HepG2 (cell line): ENCODE measurements around the gene FIZ1. TPM values are rescaled to one million over a fixed set of nuclear protein-coding genes. Genes with fewer than 3 reads are reported as not detected.
A peak's percentile ranks its signal among the peaks of the same experiment; 100 is the strongest.

Source experiments
- CENPX ChIP-seq: sonication (generic); formaldehyde crosslinking; IDR thresholded peaks from 2 replicates; pipeline ENCODE4 v1.9.0; 2021; ENCODE audit warnings: mild to moderate bottlenecking, missing genetic modification reagents, moderate library complexity
- ESRRA ChIP-seq: sonication (generic); formaldehyde crosslinking; IDR thresholded peaks from 2 replicates; pipeline ENCODE4 v1.5.1; 2020; ENCODE audit warnings: mild to moderate bottlenecking, low read depth, missing genetic modification reagents
- JUND ChIP-seq: sonication (generic); formaldehyde crosslinking; IDR thresholded peaks from 2 replicates; pipeline ENCODE4 v1.8.0; 2022; ENCODE audit warnings: mild to moderate bottlenecking, missing genetic modification reagents
- KMT2A ChIP-seq: sonication (generic); formaldehyde crosslinking; IDR thresholded peaks from 2 replicates; pipeline ENCODE4 v1.4.0; 2020; ENCODE audit warnings: missing genetic modification reagents
- MAFK ChIP-seq, 2 experiments: IDR thresholded peaks in 1 of 2; conservative IDR thresholded peaks in 1 of 2; 2 replicates each; pipeline ENCODE4 v1.6.1; 2011; ENCODE audit warnings: improper control_type of control experiment in 2 of 2, low read length in 2 of 2
- MLLT10 ChIP-seq: sonication (generic); formaldehyde crosslinking; IDR thresholded peaks from 2 replicates; pipeline ENCODE4 v1.4.0; 2020; ENCODE audit warnings: missing genetic modification reagents
- NCOA1 ChIP-seq: sonication (generic); formaldehyde crosslinking; IDR thresholded peaks from 2 replicates; pipeline ENCODE4 v1.9.0; 2021; ENCODE audit warnings: missing genetic modification reagents
- NFYC ChIP-seq: IDR thresholded peaks from 2 replicates; pipeline ENCODE4 v1.6.1; 2016; ENCODE audit warnings: missing genetic modification reagents, missing compliant biosample characterization
- REXO4 ChIP-seq: sonication (generic); formaldehyde crosslinking; IDR thresholded peaks from 2 replicates; pipeline ENCODE4 v1.8.0; 2022; ENCODE audit warnings: missing genetic modification reagents, mild to moderate bottlenecking, borderline replicate concordance
- RXRA ChIP-seq: sonication (generic); formaldehyde crosslinking; IDR thresholded peaks from 2 replicates; pipeline ENCODE4 v1.5.1; 2020; ENCODE audit warnings: missing genetic modification reagents
- RXRB ChIP-seq: IDR thresholded peaks from 2 replicates; pipeline ENCODE4 v1.6.1; 2016; ENCODE audit warnings: borderline replicate concordance, missing genetic modification reagents, missing compliant biosample characterization
- SIN3B ChIP-seq: fragments of 150-350 bp; IDR thresholded peaks from 2 replicates; pipeline ENCODE4 v1.6.1; 2014; ENCODE audit warnings: low read length
- SOX6 ChIP-seq, 2 experiments: fragments of 450-650 bp in 1 of 2; sonication (generic) in 1 of 2; formaldehyde crosslinking in 1 of 2; IDR thresholded peaks; 2 replicates each; pipeline versions ENCODE4 v1.4.0 to v1.6.1; 2017 to 2020; ENCODE audit warnings: antibody characterized with exemption in 1 of 2, mild to moderate bottlenecking in 1 of 2, missing genetic modification reagents in 1 of 2
- SPEN ChIP-seq: sonication (generic); formaldehyde crosslinking; IDR thresholded peaks from 2 replicates; pipeline ENCODE4 v1.5.1; 2020; ENCODE audit warnings: low read depth, mild to moderate bottlenecking, missing genetic modification reagents
- TBX2 ChIP-seq: sonication (generic); formaldehyde crosslinking; IDR thresholded peaks from 2 replicates; pipeline ENCODE4 v1.5.0; 2020; ENCODE audit warnings: missing genetic modification reagents, mild to moderate bottlenecking, borderline replicate concordance
- TMF1 ChIP-seq: sonication (generic); formaldehyde crosslinking; IDR thresholded peaks from 2 replicates; pipeline ENCODE4 v1.8.1; 2022; ENCODE audit warnings: low read depth, missing genetic modification reagents
- TP53 ChIP-seq: sonication (generic); formaldehyde crosslinking; conservative IDR thresholded peaks from 2 replicates; pipeline ENCODE4 v1.4.0; 2020; ENCODE audit warnings: missing genetic modification reagents
- ZBTB3 ChIP-seq: sonication (generic); formaldehyde crosslinking; IDR thresholded peaks from 2 replicates; pipeline ENCODE4 v1.4.0; 2020; ENCODE audit warnings: low read depth, mild to moderate bottlenecking, moderate library complexity, missing genetic modification reagents, borderline replicate concordance
- ZNF282 ChIP-seq: fragments of 450-650 bp; IDR thresholded peaks from 2 replicates; pipeline ENCODE4 v1.6.1; 2018; ENCODE audit not compliant: partially characterized antibody
- ZNF317 ChIP-seq: sonication (generic); formaldehyde crosslinking; IDR thresholded peaks from 2 replicates; pipeline ENCODE4 v1.5.0; 2020; ENCODE audit warnings: mild to moderate bottlenecking, missing genetic modification reagents
- ZNF431 ChIP-seq: sonication (generic); formaldehyde crosslinking; IDR thresholded peaks from 2 replicates; pipeline ENCODE4 v1.9.0; 2022; ENCODE audit warnings: missing genetic modification reagents, low read depth, mild to moderate bottlenecking, borderline replicate concordance
- ZNF547 ChIP-seq: sonication (generic); formaldehyde crosslinking; IDR thresholded peaks from 2 replicates; pipeline ENCODE4 v1.5.1; 2020; ENCODE audit warnings: mild to moderate bottlenecking, missing genetic modification reagents
- ZNF670 ChIP-seq: sonication (generic); formaldehyde crosslinking; IDR thresholded peaks from 2 replicates; pipeline ENCODE4 v1.8.0; 2022; ENCODE audit warnings: mild to moderate bottlenecking, missing genetic modification reagents, borderline replicate concordance
- ZNF703 ChIP-seq: sonication (generic); formaldehyde crosslinking; IDR thresholded peaks from 2 replicates; pipeline ENCODE4 v1.5.1; 2020; ENCODE audit warnings: missing genetic modification reagents, mild to moderate bottlenecking, moderate library complexity, borderline replicate concordance
- polyA plus RNA-seq, 8 experiments: library from polyadenylated mRNA; depleted of rRNA in 3 of 8; stranded (reverse) in 7 of 8; unstranded in 1 of 8; fragments of >200 nt; fragmentation: Illumina TruSeq in 4 of 8; extraction: Trizol in 4 of 8; gene quantifications; 2 replicates each; pipeline versions ENCODE4 v1.2.1 to v1.2.3, GENCODE V29; 2011 to 2016; ENCODE audit warnings: low read depth in 4 of 8, missing spikeins in 1 of 8, mixed read lengths in 1 of 8; ENCODE audit not compliant: insufficient read depth in 1 of 8
- total RNA-seq, 5 experiments: library from RNA; depleted of rRNA; stranded (reverse); fragments of >200 nt; fragmentation: Illumina TruSeq; extraction: Trizol; gene quantifications; 2 replicates each; pipeline ENCODE4 v1.2.3, GENCODE V29; 2016; ENCODE audit warnings: low read depth in 1 of 5
- TF ChIP-seq, protein P1 (sequence below): sonication (generic); formaldehyde crosslinking; IDR thresholded peaks from 2 replicates; pipeline ENCODE4 v1.4.0; 2020; ENCODE audit warnings: missing genetic modification reagents
- TF ChIP-seq, protein P2 (sequence below): sonication (generic); formaldehyde crosslinking; IDR thresholded peaks from 2 replicates; pipeline ENCODE4 v1.5.0; 2020; ENCODE audit warnings: missing genetic modification reagents
- TF ChIP-seq, protein P3 (sequence below): sonication (generic); formaldehyde crosslinking; IDR thresholded peaks from 2 replicates; pipeline ENCODE4 v1.4.0; 2020; ENCODE audit warnings: missing genetic modification reagents

FIZ1 gene
- total and polyA plus RNA-seq, 2 of the 13 experiments (the other 11 are each of a cell fraction or from before 2014, with no cell fraction given), result 3.6 to 5.9 TPM

DNA sequence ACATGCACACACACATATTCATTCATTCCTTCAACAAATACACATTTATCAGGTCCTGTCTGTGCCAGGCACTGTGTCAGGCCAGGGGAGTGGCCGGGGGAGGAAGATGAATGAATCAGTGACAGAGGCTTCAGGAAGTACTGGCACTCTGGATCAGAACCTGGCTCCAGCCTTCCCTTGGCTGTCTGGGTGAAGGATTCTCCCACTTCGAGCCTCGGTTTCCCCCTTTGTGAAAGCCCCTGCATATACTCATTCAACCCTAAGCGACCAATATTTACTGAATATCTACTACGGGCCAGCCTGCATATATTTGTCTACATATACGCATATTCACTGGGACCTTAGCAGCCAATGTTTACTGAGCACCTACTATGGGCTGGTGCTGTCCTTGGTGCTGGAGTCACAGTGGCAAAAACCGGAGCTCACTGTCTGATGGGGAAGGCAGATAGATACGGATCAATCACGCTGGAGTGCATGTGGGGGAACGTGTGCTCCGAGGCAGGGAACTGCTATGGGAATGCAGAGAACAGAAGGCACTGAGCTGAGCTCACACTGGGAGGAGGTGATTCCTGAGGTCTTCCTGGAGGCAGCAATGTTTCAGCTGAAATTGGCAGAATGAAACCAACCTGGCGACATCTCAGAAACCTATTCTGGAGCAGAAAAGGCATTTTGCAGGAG is 18.0 kb downstream of the FIZ1 start (continued):
- TF ChIP-seq ZNF431 (CRISPR knock-in tag) (no peak), KMT2A (peak; percentile 9; the same call in 1 of the 2 replicates), SIN3B (no peak), ZNF282 (no peak), ZNF547 (0 out of 2 replicates have a peak, but pooled peaks have one; percentile 48), RXRB (peak; percentile 49; the same call in 1 of the 2 replicates), ZNF670 (CRISPR knock-in tag) (no peak), RXRA (no peak; the same call in 1 of the 2 replicates), JUND (CRISPR knock-in tag) (no peak), NFYC (0 out of 2 replicates have a peak, but pooled peaks have one; percentile 15), SPEN (CRISPR knock-in tag) (peak; percentile 55; the same call in 1 of the 2 replicates), TMF1 (no peak), SOX6 (IDR thresholded peaks at IDR 0.05) (no peak), SOX6 (CRISPR knock-in tag; IDR thresholded peaks at IDR 0.05) (no peak), ZNF317 (CRISPR knock-in tag) (no peak), ZBTB3 (CRISPR knock-in tag) (no peak), TP53 (CRISPR knock-in tag) (no peak), MLLT10 (CRISPR knock-in tag) (no peak), MAFK (conservative IDR thresholded peaks at IDR 0.05 in 1 of 2, IDR thresholded peaks at IDR 0.05 in 1 of 2; ENCODE audit: low read length in 2 of 2) (no peak), ESRRA (CRISPR knock-in tag) (no peak), TBX2 (CRISPR knock-in tag) (peak; percentile 18), REXO4 (CRISPR knock-in tag) (no peak), CENPX (CRISPR knock-in tag) (no peak), ZNF703 (CRISPR knock-in tag) (no peak), NCOA1 (no peak)
- TF ChIP-seq, protein P1, sequence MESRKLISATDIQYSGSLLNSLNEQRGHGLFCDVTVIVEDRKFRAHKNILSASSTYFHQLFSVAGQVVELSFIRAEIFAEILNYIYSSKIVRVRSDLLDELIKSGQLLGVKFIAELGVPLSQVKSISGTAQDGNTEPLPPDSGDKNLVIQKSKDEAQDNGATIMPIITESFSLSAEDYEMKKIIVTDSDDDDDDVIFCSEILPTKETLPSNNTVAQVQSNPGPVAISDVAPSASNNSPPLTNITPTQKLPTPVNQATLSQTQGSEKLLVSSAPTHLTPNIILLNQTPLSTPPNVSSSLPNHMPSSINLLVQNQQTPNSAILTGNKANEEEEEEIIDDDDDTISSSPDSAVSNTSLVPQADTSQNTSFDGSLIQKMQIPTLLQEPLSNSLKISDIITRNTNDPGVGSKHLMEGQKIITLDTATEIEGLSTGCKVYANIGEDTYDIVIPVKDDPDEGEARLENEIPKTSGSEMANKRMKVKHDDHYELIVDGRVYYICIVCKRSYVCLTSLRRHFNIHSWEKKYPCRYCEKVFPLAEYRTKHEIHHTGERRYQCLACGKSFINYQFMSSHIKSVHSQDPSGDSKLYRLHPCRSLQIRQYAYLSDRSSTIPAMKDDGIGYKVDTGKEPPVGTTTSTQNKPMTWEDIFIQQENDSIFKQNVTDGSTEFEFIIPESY (CRISPR knock-in tag), result no peak
- TF ChIP-seq, protein P2, sequence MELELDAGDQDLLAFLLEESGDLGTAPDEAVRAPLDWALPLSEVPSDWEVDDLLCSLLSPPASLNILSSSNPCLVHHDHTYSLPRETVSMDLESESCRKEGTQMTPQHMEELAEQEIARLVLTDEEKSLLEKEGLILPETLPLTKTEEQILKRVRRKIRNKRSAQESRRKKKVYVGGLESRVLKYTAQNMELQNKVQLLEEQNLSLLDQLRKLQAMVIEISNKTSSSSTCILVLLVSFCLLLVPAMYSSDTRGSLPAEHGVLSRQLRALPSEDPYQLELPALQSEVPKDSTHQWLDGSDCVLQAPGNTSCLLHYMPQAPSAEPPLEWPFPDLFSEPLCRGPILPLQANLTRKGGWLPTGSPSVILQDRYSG, result no peak
- TF ChIP-seq, protein P3, sequence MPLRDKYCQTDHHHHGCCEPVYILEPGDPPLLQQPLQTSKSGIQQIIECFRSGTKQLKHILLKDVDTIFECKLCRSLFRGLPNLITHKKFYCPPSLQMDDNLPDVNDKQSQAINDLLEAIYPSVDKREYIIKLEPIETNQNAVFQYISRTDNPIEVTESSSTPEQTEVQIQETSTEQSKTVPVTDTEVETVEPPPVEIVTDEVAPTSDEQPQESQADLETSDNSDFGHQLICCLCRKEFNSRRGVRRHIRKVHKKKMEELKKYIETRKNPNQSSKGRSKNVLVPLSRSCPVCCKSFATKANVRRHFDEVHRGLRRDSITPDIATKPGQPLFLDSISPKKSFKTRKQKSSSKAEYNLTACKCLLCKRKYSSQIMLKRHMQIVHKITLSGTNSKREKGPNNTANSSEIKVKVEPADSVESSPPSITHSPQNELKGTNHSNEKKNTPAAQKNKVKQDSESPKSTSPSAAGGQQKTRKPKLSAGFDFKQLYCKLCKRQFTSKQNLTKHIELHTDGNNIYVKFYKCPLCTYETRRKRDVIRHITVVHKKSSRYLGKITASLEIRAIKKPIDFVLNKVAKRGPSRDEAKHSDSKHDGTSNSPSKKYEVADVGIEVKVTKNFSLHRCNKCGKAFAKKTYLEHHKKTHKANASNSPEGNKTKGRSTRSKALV (CRISPR knock-in tag), result no peak
